Endothelial cell of umbilical vein (primary cell): ENCODE measurements around the gene OMA1. TPM values are rescaled to one million over a fixed set of nuclear protein-coding genes. Genes with fewer than 3 reads are reported as not detected.

Source experiments
- BruUV-seq: library from RNA; stranded (reverse); fragments of 400-500 nt; replicated peaks from 2 replicates; lab custom pipeline; 2021; lab: Mats Ljungman, UMichigan
- CTCF ChIA-PET: fragments of 300-600, 350-600 bp; sonication (Branson Sonifier 250); formaldehyde crosslinking; loops from one replicate; lab custom pipeline; 2021; ENCODE audit warnings: antibody characterized with exemption, inconsistent platforms; lab: Charles Lee
- POLR2A ChIA-PET: fragments of 300-600, 350-600 bp; sonication (Branson Sonifier 250); formaldehyde crosslinking; loops from one replicate; lab custom pipeline; 2021; ENCODE audit warnings: antibody characterized with exemption, inconsistent platforms; lab: Charles Lee
- DNase-seq: peaks from one replicate; pipeline ENCODE4 v3.0.0-alpha.2; 2011; ENCODE audit warnings: low read depth, low spot score
- FAIRE-seq: peaks from 2 replicates; lab custom pipeline; 2011; peaks lifted over from hg19 to GRCh38; lab: Jason Lieb, UNC
- H2AFZ ChIP-seq: 2 replicates; pipeline ENCODE4 v1.6.0; 2012; ENCODE audit warnings: low read depth, low read length, control low read depth, inconsistent platforms
- H3K27ac ChIP-seq: 2 replicates; pipeline ENCODE4 v1.5.1; 2011; ENCODE audit warnings: low read depth, mild to moderate bottlenecking, control low read depth, low read length, moderate library complexity; ENCODE audit not compliant: insufficient read depth
- H3K27me3 ChIP-seq, 2 experiments: 2 replicates each; pipeline versions ENCODE4 v1.6.0 to v1.6.1; 2011; ENCODE audit warnings: low read length in 2 of 2, mixed read lengths in 1 of 2; ENCODE audit not compliant: control insufficient read depth in 2 of 2, insufficient read depth in 2 of 2
- H3K36me3 ChIP-seq, 2 experiments: 2 replicates in 1 of 2; 3 replicates in 1 of 2; pipeline ENCODE4 v1.5.1; 2011; ENCODE audit warnings: low read length in 2 of 2, mild to moderate bottlenecking in 1 of 2, moderate library complexity in 1 of 2; ENCODE audit not compliant: control insufficient read depth in 2 of 2, insufficient read depth in 2 of 2; ENCODE audit errors: extremely low read depth in 1 of 2
- H3K4me1 ChIP-seq: 3 replicates; pipeline ENCODE4 v1.5.1; 2011; ENCODE audit warnings: mild to moderate bottlenecking, low read length; ENCODE audit not compliant: control insufficient read depth, insufficient read depth; ENCODE audit errors: extremely low read depth
- H3K4me2 ChIP-seq: 2 replicates; pipeline ENCODE4 v1.6.1; 2011; ENCODE audit warnings: low read length, control low read depth, mixed read lengths; ENCODE audit not compliant: insufficient read depth
- H3K4me3 ChIP-seq, 3 experiments: fragments of 200-600 bp in 1 of 3; sonication (generic), shearing (Covaris generic) in 1 of 3; replicated peaks in 1 of 3; 2 replicates each; pipeline ENCODE4 v1.5.1; 2011 to 2016; ENCODE audit warnings: control low read depth in 3 of 3, low read length in 3 of 3, mild to moderate bottlenecking in 2 of 3, inconsistent platforms in 1 of 3, low read depth in 1 of 3, moderate library complexity in 1 of 3; ENCODE audit not compliant: insufficient read depth in 1 of 3
- H3K79me2 ChIP-seq: 2 replicates; pipeline ENCODE4 v1.6.0; 2012; ENCODE audit warnings: low read length, inconsistent platforms; ENCODE audit not compliant: control insufficient read depth, insufficient read depth
- H3K9ac ChIP-seq: replicated peaks from 2 replicates; pipeline ENCODE3; 2011; ENCODE audit warnings: low read length, control low read depth; ENCODE audit not compliant: insufficient read depth; ENCODE audit errors: extremely low read depth
- H3K9me1 ChIP-seq: replicated peaks from 3 replicates; pipeline ENCODE4 v1.6.0; 2011; ENCODE audit warnings: mild to moderate bottlenecking, low read length; ENCODE audit not compliant: control insufficient read depth, insufficient read depth; ENCODE audit errors: extremely low read depth
- H3K9me3 ChIP-seq: replicated peaks from 2 replicates; pipeline ENCODE4 v1.5.1; 2012; ENCODE audit warnings: low read length, inconsistent platforms; ENCODE audit not compliant: control insufficient read depth, insufficient read depth
- H4K20me1 ChIP-seq: replicated peaks from 2 replicates; pipeline ENCODE3; 2011; ENCODE audit warnings: mild to moderate bottlenecking, low read length; ENCODE audit not compliant: control insufficient read depth, insufficient read depth; ENCODE audit errors: extremely low read depth
- CTCF ChIP-seq, 2 donors: IDR thresholded peaks; 1 replicate in 1 of 2; 2 replicates in 1 of 2; pipeline ENCODE4 v1.5.1; 2011; ENCODE audit warnings: low read length in 2 of 2, mild to moderate bottlenecking in 2 of 2, moderate library complexity in 2 of 2, control low read depth in 1 of 2, inconsistent platforms in 1 of 2, low read depth in 1 of 2; ENCODE audit not compliant: insufficient read depth in 1 of 2; ENCODE audit errors: extremely low read depth in 1 of 2
- EZH2 ChIP-seq: IDR thresholded peaks from 2 replicates; pipeline ENCODE4 v1.6.1; 2012; ENCODE audit warnings: borderline replicate concordance, low read depth, mild to moderate bottlenecking, moderate library complexity, low read length, inconsistent platforms; ENCODE audit not compliant: severe bottlenecking
- FOS ChIP-seq: IDR thresholded peaks from 2 replicates; pipeline ENCODE4 v1.6.1; 2011; ENCODE audit warnings: mild to moderate bottlenecking, low read length, moderate library complexity, borderline replicate concordance; ENCODE audit not compliant: insufficient read depth
- GATA2 ChIP-seq: IDR thresholded peaks from 2 replicates; pipeline ENCODE4 v1.7.0; 2011; ENCODE audit warnings: low read depth, mild to moderate bottlenecking, moderate library complexity, mixed read lengths, low read length; ENCODE audit not compliant: insufficient read length, insufficient read depth
- JUN ChIP-seq: IDR thresholded peaks from 2 replicates; pipeline ENCODE4 v1.6.1; 2011; ENCODE audit warnings: borderline replicate concordance, low read depth; ENCODE audit not compliant: insufficient read length, insufficient read depth
- MAX ChIP-seq: IDR thresholded peaks from 2 replicates; pipeline ENCODE4 v1.6.1; 2011; ENCODE audit not compliant: insufficient read depth, insufficient read length
- MYC ChIP-seq: IDR thresholded peaks from one replicate; pipeline ENCODE4 v1.6.1; 2011; ENCODE audit warnings: mild to moderate bottlenecking, low read depth, low read length
- POLR2A ChIP-seq: IDR thresholded peaks from 2 replicates; pipeline ENCODE4 v1.6.1; 2012; ENCODE audit warnings: low read depth, mild to moderate bottlenecking, control low read depth, low read length
- POLR2AphosphoS5 ChIP-seq: IDR thresholded peaks from 2 replicates; pipeline ENCODE4 v1.6.1; 2012; ENCODE audit warnings: low read depth, mild to moderate bottlenecking, control low read depth, low read length, moderate library complexity; ENCODE audit not compliant: insufficient read depth
- dilution Hi-C: fragments of 300-500 bp; cut with MboI; formaldehyde crosslinking; loops from one replicate; pipeline ENCODE4 v1.15.0; 2019; ENCODE audit warnings: low sequenced_read_pairs; ENCODE audit not compliant: extremely low pct_ligation_motif_present
- intact Hi-C: fragments of 100-400 bp; cut with micrococcal nuclease; formaldehyde crosslinking; loops from one replicate; pipeline ENCODE4 v1.10.0; 2022
- polyA plus RNA-seq, 4 experiments: library from polyadenylated mRNA; depleted of rRNA in 3 of 4; stranded (reverse) in 3 of 4; unstranded in 1 of 4; fragments of >200 nt; gene quantifications; 2 replicates each; pipeline versions ENCODE4 v1.2.1 to v1.2.3, GENCODE V29; 2011 to 2012; ENCODE audit warnings: missing spikeins in 1 of 4
- total RNA-seq: library from RNA; stranded (reverse); gene quantifications from 2 replicates; pipeline ENCODE4 v1.2.3, GENCODE V29; 2021

The OMA1 gene
- total and polyA plus RNA-seq, 2 donors (not counting 3 experiments of a cell fraction or from before 2014, with no cell fraction given), result 4.0 to 4.6 TPM

GRCh38 chr1:58555393-58555792, 8.9 kb upstream of the OMA1 start:
- TF ChIP-seq GATA2 (no peak), JUN (no peak), CTCF (IDR thresholded peaks at IDR 0.05; ENCODE audit: extremely low read depth in 1 of 2, insufficient read depth in 1 of 2, low read depth in 1 of 2, low read length in 2 of 2) (no peak), POLR2AphosphoS5 (no peak), MYC (no peak), POLR2A (no peak), MAX (no peak), EZH2 (no peak), FOS (no peak)
- Histone ChIP-seq H4K20me1 (no peaks in the 10 kb centered on the region), H3K9ac (no peak overlapping the region), H3K9me3 (no peaks in the 10 kb centered on the region), H2AFZ (no peak overlapping the region), H3K27ac (no peak overlapping the region), H3K4me2 (no peak overlapping the region), H3K36me3 (no peaks in the 10 kb centered on the region), H3K4me3 (no peak overlapping the region), H3K9me1 (no peaks in the 10 kb centered on the region), H3K79me2 (no peaks in the 10 kb centered on the region), H3K4me1 (no peaks in the 10 kb centered on the region), H3K27me3 (peaks cover 2 to 5% of the 10 kb centered on the region in 2 experiments)
- CTCF ChIA-PET, result interaction anchor here (1.0 kb wide), 1 partner anchor 97 kb away, joined by 3 read pairs; no protein-coding TSS in a partner anchor
- dilution Hi-C loops (no loop called here), intact Hi-C loops (no loop called here)
- BruUV-seq, result no TSS peak
- DNase-seq, result no peak
- POLR2A ChIA-PET, result no interaction called here
- no peak for FAIRE-seq
